ENCODE measurements around the gene GADD45G.

Gene GADD45G

GRCh38 chr9:89632192-89632733, 27.5 kb downstream of the GADD45G start:
- DNase-seq, result no peak

- DNase-seq, result no peak
Measured at GRCh38 chr9:89632736-89633135, 27.9 kb downstream of the GADD45G start.

- no peak for DNase-seq
Measured at GRCh38 chr9:89633404-89633803, 28.6 kb downstream of the GADD45G start.

GRCh38 chr9:89633920-89634319, 29.1 kb downstream of the GADD45G start:
- no peak for DNase-seq

GRCh38 chr9:89634995-89635742, 30.4 kb downstream of the GADD45G start:
- no peak for DNase-seq

- no peak for DNase-seq
Measured at GRCh38 chr9:89635816-89636215, 31.0 kb downstream of the GADD45G start.

GRCh38 chr9:89637787-89638186, 33.0 kb downstream of the GADD45G start:
- DNase-seq, result no peak

GRCh38 chr9:89638359-89638758, 33.5 kb downstream of the GADD45G start:
- no peak for DNase-seq

GRCh38 chr9:89638893-89639292, 34.1 kb downstream of the GADD45G start:
- DNase-seq, result no peak

- DNase-seq, result no peak
Measured at GRCh38 chr9:89639367-89639795, 34.6 kb downstream of the GADD45G start.

- no peak for DNase-seq
Measured at GRCh38 chr9:89639961-89640360, 35.1 kb downstream of the GADD45G start.

GRCh38 chr9:89640361-89640760, 35.5 kb downstream of the GADD45G start:
- no peak for DNase-seq

- DNase-seq, result no peak
Measured at GRCh38 chr9:89640801-89641200, 36.0 kb downstream of the GADD45G start.

GRCh38 chr9:89641980-89642379, 37.2 kb downstream of the GADD45G start:
- no peak for DNase-seq

- DNase-seq, result no peak
Measured at GRCh38 chr9:89642789-89643188, 38.0 kb downstream of the GADD45G start.

- DNase-seq, result no peak
Measured at GRCh38 chr9:89646189-89646939, 41.6 kb downstream of the GADD45G start.

- no peak for DNase-seq
Measured at GRCh38 chr9:89647366-89648128, 42.7 kb downstream of the GADD45G start.

GRCh38 chr9:89648247-89649000, 43.6 kb downstream of the GADD45G start:
- DNase-seq, result no peak

GRCh38 chr9:89649039-89649691, 44.4 kb downstream of the GADD45G start:
- DNase-seq, result no peak

GRCh38 chr9:89654025-89654662, 49.3 kb downstream of the GADD45G start:
- no peak for DNase-seq

All from NCI-H1417 treated with DMSO at 0.1 percent for 48 hours (cell line).